Embryonic facial prominence (tissue), 1 donor: Measurements from ENCODE around the gene AGPS.
"Not testable (repeated sequence)": the region's sequence is repeated elsewhere in the genome, so short reads cannot be mapped to it uniquely, and the experiment has no call there.

Experiments
- DNase-seq: peaks from one replicate; pipeline ENCODE4 v3.0.0-alpha.2; 2016; ENCODE audit errors: extremely low spot score

Gene AGPS

DNA sequence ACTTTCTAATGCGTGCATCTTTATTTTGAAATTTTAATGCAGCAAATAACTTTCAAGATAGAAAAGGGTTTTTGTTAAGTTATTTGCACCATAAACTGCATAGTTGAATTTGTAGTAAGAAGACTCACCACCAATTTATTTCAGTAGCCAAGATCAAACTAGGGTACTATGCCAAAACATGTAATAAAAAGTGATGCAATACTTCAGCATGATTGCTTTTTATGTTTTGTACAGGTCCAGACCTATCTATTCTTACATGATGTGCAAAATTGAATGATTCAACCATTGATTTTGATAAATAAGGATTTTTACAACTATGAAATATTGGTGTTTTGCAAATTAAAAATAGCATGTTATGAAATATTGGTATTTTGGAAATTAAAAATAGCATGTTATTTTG lies 26.7 kb downstream of the AGPS start:
- no peak for DNase-seq

DNA sequence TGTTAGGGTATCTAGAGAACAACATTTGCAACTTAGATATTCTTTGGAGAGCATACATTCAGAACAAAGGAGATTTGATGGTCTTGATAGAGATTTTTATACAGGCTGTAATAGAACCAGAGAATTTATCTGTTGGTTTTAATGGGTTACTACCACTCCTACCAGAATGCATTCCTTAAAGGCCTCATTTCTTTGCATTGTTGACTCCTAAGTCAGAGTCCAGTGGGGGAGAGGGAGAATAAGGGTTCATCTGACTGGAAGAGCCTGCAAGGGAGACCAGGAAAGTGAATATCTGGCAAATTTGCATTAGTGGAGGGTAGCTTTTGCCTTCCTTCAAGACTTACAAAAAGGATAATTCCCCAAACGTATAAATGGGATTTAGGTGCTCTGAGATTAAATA lies 29.7 kb downstream of the AGPS start:
- no peak for DNase-seq

DNA sequence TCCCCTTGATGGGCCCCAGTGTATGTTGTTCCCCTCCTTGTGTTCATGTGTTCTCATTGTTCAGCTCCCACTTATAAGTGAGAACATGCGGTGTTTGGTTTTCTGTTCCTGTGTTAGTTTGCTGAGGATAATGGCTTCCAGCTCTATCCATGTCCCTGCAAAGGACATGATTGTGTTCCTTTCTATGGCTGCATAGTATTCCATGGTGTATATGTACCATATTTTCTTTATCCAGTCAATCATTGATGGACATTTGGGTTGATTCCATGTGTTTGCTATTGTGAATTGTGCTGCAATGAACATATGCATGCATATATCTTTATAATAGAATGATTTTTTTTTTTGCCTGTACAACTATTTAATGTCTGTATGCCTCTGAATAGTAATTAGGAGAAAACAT lies 31.5 kb downstream of the AGPS start:
- DNase-seq = not testable (repeated sequence)

DNA sequence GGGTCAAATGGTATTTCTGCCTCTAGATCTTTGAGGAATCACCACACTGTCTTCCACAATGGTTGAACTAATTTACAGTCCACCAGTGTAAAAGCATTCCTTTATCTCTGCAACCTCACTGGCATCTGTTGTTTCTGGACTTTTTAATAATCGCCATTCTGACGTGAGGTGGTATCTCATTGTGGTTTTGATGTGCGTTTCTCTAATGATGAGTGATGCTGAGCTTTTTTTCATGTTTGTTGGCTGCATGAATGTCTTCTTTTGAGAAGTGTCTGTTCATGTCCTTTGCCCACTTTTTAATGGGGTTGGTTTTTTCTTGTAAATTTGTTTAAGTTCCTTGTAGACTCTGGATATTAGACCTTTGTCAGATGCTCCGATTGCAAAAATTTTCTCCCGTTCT lies 32.0 kb downstream of the AGPS start:
- not testable (repeated sequence) for DNase-seq

DNA sequence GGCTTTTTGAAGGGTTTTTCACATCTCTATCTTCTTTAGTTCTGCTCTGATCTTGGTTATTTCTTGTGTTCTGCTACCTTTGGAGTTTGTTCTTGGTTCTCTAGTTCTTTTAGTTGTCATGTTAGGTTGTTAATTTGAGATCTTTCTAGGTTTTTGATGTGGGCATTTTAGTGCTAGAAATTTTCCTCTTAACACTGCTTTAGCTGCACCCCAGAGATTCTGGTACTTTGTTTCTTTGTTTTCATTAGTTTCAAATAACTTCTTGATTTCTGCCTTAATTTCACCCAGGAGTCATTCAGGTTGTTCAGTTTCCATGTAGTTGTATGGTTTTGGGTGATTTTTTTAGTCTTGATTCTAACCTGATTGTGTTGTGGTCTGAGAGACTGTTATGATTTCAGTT lies 34.7 kb downstream of the AGPS start:
- no peak for DNase-seq

DNA sequence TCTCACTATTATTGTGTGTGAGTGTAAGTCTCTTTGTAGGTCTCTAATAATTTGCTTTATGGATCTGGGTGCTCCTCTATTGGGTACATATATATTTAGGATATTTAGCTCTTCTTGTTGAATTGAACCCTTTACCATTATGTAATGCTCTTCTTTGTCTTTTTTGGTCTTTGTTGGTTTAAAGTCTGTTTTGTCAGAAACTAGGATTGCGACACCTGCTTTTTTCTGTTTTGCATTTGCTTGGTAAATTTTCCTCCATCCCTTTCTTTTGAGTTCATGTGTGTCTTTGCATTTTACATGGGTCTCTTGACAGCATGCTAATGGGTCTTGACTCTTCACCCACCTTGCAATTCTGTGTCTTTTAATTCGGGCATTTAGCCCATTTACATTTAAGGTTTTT lies 35.4 kb downstream of the AGPS start:
- not testable (repeated sequence) for DNase-seq

DNA sequence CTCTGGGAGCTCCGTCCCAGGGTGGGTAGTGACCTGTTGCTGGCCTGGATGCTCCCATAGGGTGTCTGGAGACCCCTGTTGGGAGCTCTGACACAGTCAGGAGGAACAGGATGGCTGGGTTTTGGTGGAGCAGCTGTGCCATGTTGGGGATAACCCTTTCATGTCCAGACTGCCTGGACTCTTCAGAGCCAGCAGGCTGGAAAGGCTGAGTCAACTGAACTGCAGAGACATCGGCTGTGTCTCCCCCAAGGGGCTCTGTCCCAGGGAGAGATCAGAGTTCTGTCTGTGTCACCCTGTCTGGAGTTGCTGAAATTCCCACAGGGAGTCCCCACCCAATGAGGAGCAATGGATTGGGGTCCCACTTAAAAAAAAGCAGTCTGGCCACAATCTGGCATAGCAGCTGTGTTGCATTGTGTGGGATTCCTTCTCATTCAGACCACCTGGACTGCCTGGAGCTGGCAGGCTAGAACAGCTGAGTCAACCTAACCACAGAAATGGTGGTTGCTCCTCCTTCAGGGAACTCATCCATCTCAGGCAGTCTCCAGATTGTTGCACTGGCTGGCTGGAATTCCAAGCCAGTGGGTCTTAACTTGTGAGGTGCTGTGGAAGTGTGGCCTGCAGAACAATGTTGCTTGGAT lies 37.2 kb downstream of the AGPS start:
- no peak for DNase-seq

DNA sequence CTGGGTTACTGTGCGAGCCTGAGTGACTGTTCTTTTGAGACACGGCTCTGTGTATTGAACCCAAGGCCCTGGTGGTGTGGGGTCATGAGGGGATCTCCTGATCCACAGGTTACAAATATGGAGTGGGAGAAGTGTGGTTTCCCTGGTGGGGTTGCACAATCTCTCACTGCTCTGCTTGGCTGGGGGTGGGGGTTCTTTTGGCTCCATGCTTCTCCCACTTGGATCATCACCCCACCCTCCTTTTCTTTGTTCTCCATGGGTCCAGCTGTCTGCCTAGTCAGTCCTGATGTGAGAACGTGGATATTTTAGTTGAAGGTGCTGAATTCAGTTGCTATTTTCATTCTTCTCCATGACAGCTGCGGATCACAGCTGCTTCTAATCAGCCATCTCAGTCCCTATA lies 37.8 kb downstream of the AGPS start:
- no peak for DNase-seq

DNA sequence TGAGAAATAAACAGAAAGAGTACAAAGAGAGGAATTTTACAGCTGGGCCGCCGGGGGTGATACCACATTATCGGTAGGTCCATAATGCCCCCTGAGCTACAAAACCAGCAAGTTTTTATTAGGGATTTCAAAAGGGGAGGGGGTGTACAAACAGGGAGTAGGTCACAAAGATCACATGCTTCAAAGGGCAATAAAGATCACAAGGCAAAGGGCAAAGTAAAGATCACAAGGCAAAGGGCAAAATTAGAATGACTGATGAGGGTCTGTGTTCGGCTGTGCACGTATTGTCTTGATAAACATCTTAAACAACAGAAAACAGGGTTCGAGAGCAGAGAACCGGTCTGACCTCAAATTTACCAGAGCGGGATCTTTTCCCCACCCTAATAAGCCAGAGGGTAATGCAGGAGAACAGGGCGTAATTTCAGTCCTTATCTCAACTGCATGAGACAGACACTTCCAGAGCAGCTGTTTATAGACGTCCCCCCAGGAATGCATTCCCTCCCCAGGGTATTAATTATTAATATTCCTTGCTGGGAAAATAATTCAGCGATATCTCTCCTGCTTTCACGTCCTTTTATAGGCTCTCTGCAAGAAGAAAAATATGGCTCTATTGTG lies 38.6 kb downstream of the AGPS start:
- DNase-seq = not testable (repeated sequence)

DNA sequence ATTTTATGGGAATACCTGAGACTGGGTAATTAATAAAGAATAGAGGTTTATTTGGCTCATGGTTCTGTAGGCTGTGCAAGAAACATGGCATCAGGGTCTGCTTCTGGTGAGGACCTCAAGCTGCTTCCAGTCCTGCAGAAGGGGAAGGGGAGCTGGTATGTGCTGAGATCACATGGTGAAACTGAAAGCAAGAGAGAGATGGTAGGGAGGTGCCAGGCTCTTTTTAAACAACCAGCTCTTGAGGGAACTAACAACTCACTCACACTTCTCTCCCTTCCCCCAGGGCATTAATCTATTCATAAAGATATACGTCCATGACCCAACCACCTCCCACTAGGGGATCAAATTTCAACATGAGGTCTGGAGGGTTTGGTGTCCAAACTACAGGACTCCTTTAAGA lies 40.1 kb downstream of the AGPS start:
- no peak for DNase-seq

DNA sequence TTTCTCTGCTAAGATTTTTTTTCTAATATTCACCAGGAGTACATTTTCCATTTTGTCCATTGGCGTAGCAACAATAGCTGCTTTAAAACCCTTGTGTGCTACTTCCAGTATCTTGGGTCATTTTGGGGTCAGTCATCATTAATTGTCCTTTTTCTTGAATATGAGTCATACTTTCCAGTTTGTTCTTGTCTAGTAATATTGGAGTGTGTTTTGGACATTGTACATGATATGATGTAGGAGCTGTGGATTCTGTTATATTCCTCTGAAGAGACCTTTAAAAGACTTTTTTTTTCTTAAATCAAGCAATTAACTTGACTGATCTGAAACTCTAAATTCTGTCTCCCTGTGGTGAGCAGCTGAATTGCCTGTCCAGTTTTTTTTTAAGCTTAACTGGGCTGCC lies 40.8 kb downstream of the AGPS start:
- DNase-seq = no peak

DNA sequence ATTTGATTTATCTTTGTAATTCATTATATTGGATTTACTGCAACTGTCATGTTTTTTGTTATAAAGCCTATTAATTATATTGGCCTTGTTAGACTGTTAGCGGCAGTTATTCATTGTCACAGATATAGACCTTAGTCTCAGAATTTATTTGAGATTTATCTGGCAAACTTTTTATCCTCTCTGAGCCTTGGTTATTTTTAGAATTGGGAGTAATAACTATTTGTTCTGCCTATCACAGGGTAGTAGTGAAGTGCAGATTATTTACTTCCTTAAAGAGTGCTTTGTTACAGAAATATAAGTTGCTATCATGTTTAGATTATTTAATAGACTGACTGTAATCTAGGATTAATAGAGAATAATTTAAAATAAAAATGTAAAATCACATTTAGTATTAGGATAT lies 41.9 kb downstream of the AGPS start:
- no peak for DNase-seq

DNA sequence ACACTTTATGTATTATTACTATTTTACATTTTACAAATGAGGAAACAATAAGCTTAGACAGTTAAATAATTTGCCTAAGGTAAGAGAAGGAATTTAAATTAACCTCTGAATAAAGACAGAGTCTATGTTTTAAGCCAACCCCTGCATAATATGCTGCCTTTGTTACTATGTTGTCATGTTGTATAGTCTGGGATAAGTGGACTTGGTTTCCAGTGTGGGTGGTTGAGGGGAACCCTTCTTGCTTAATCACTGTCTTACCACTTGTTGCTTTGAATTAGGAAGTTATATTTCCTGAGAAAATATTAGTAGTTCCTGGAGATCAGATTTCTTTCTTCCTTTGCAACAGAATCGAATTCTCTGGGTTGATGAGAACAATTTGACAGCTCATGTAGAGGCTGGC lies 52.6 kb downstream of the AGPS start:
- DNase-seq = no peak

DNA sequence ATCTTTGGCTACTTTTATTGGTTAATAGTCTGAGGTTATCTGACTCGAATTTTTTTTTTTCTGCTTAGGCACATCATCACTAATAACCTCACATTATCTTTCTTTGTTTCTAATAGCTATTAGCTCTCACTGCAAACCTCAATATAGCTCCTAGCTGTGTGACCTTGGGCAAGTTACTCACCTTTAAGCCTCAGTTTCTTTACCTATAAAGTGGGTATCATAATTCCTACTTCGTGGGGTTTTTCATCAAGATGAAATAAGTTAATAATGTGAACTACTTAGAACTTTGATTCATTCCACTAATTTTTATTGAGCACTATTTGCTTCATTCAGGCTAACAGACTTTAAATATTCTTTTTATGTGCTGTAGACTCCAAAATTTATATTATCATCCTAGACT lies 55.5 kb downstream of the AGPS start:
- DNase-seq = no peak

DNA sequence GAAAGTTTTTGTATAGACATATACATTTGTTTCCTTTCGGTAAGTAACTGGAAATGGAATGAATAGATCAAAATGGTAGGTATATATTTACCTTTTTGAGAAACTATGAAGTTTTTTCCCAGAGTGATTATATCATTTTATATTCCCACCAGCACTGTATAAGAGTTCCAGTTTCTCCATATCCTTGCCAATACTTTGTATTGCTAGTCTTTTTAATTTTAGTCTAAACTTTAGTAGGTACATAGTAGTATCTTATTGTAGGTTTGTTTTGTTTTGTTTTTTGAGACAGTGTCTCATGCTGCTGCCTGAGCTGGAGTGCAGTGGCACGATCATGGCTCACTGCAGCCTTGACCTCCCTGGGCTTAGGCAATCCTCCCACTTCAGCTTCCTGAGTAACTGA lies 56.6 kb downstream of the AGPS start:
- DNase-seq = no peak

DNA sequence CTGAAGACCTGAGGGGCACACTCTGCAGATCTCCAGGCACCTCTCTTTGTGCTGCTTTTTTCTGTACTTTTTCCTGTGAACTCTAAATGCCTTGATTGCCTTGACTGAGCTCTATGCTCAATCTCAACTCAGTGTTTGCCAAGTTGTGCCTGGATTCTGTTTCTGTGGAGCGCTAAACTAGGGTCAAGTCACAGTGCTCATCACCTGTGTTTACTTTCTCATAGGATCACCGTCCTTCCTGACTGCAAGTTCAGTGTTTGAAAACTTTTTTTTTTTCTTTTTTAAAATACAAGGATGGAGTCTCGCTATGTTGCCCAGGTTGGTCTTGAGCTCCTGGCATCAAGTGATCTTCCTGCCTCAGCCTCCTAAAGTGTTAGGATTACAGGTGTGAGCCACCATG lies 62.6 kb downstream of the AGPS start:
- DNase-seq = no peak

DNA sequence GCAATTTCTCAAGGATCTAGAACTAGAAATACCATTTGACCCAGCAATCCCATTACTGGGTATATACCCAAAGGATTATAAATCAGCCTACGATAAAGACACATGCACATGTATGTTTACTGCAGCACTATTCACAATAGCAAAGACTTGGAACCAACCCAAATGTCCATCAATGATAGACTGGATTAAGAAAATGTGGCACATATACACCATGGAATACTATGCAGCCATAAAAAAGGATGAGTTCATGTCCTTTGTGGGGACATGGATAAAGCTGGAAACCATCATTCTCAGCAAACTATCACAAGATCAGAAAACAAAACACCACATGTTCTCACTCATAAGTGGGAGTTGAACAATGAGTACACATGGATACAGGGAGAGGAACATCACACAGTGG lies 67.2 kb downstream of the AGPS start:
- not testable (repeated sequence) for DNase-seq

DNA sequence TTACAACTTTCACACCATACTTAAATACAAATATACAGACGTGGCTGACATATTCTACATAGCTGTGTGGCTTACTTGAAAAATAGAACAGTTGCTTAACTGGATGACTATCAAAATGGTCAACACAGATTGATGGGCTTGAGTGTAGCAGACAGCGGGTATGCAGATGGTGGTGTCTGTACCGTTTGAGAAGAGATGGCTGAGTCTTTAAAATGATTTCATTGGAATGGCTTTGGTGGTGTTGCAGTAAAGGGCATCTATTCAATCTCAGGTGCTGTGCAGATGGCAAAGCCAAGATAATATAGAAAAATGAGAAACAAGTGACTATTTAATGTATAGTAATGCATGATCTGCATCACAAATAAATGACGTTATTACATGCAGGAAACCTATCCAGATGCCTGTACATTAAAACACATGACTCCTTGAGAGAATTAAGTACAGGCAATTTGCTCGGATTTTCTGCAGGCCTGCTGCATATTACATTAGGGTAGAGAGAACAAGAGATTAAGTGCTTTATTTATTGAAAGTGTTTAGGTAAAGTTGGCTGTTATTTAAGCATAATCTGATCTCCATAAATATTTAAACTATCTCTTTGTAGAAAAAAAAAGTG lies 68.5 kb downstream of the AGPS start:
- DNase-seq = no peak

DNA sequence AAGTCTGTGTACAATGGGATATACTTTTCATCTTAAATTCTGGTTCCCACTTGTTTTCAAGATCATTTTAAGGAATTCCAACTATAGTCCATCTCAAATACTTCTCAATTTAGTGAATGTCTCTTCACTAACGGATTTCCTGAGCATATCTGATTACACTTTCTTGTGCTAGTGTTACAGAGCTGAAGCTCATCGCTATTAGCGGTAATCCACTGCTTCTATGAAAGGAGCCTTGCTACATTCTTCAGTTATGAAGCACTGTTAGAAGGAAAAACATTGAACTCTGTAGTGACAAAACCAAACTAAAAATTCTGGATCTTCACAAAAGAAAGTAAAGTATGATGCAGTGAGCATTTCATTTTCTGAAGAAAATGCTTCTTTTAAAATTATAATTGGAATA lies 72.0 kb downstream of the AGPS start:
- DNase-seq = no peak

DNA sequence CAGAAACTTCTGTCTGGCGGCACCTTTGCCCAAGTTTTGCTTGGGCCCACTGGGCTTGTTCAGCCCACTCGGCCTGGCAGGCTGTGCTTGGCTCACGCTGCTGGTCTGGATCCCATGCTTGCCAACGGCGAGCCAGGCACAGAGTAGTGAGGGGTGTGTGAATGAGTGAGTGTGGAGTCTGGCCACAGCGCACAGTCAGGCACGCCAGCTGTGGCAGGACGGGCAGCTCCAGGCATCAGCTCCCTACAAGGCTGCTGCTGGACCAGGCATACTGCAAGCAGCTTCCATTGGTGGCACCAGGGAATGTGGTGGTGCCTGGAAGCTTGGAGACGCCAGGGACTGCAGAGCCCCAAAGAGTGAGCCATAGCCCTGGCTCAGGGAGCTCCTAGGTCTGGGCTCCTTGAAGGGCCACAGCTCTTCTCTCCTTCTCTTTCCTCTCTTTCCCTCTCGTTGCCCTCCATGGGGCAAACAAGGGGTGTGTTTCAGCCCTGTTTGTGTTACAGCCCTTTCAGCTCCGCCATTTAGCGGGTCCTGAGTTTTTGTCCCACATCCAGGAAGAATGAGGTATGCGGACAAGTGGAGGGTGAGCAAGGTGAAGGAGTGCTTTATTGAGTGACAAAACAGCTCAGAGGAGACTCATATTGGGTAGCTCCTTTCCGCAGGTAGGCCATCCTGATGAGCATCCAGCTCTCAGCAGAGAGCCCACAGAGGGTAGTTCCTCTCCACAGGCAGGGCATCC lies 73.0 kb downstream of the AGPS start:
- DNase-seq = no peak

DNA sequence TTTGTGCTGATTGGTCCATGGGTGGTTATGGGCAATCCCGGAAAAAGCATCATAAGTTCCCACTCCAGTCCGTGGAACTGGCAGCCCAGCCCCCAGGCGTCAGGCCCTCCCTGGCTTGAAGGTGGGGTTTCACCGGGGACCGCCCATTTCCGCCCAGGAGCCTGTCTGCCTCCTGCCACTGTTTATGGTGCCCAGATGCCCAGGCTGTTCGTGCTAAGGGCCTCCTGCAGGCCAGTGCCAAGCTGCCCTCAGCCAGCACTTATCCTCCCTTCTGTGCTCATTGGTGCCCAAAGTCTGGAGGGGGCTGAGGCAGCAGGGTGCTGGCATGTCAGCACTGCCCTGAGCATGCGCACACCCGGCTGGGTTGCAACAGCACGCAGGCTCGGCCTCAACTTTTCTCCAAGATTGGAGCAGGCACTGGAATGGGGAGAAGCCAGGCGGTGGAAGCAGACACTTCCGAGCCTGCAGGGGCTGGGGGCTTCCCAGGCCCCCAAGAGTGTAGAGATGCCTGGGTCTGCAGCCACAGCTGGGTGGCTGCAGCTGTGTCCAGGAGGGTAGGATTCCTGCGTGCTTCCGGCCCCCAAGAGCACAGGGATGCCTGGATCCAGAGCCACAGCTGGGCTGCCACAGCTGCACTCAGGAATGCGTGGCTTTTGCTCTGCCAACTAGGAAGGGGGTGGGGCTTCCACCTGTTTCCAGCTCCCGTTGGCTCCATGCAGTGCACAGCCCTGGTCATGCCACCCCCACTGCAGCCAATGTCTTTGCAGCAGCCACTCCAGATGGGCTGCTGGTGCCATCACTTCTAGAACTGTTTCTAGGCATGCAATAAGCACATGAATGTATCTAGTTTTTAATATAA lies 74.0 kb downstream of the AGPS start:
- no peak for DNase-seq

DNA sequence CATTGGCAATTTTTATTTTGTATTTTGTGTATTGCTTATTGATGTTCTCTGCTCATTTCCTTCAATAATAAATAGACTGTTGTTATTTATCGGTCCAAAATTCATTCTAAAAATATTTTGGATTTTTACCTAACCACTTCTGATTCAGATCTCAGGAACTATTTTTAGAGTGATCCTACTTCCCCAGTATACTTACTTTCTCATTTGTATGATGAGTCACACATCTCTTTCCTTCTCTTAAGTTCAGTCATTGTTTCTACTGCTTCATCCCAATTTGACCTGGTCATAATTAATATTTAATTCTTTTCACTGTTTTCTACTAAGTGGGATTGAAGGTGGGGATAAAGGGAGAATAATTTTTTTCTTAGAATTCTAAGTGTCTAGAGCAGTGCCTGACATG lies 75.1 kb downstream of the AGPS start:
- no peak for DNase-seq
